Ovary (tissue), 9 donors: ENCODE results near the gene ANXA8L1. TPM values are rescaled to one million over a fixed set of nuclear protein-coding genes. Genes with fewer than 3 reads are reported as not detected.
"Not testable (repeated sequence)": the region's sequence is repeated elsewhere in the genome, so short reads cannot be mapped to it uniquely, and the experiment has no call there.

Experiments
- DNase-seq, 5 donors: peaks; one replicate each; pipeline ENCODE4 v3.0.0-alpha.2; 2019 to 2020
- H3K27ac ChIP-seq, 2 donors: fragments of 200-600 bp; one replicate each; pipeline versions ENCODE4 v1.5.1 to v1.8.0; 2019 to 2022
- H3K27me3 ChIP-seq: fragments of 200-600 bp; one replicate; pipeline ENCODE4 v1.8.0; 2022
- H3K36me3 ChIP-seq: fragments of 200-600 bp; sonication (generic); one replicate; pipeline ENCODE4 v1.5.1; 2019
- H3K4me1 ChIP-seq: one replicate; pipeline ENCODE4 v1.8.1; 2013; ENCODE audit warnings: mild to moderate bottlenecking, moderate library complexity; ENCODE audit not compliant: insufficient read depth
- H3K4me3 ChIP-seq: fragments of 200-600 bp; sonication (generic); one replicate; pipeline ENCODE4 v1.5.1; 2017
- H3K9me3 ChIP-seq, 2 donors: fragments of 200-600 bp in 1 of 2; sonication (generic) in 1 of 2; one replicate each; pipeline versions ENCODE4 v1.5.1 to v1.8.1; 2013 to 2019; ENCODE audit warnings: mild to moderate bottlenecking in 1 of 2, moderate library complexity in 1 of 2
- WGBS, 3 donors: extraction: QIAGEN DNeasy Blood & Tissue Kit in 1 of 3; methylation state at CpG; one replicate each; pipeline versions ENCODE4 v1.1.5 to v1.1.7; 2013 to 2017; 5-methylcytosine and 5-hydroxymethylcytosine counted together
- intact Hi-C, 4 donors: fragments of 100-400 bp; cut with DNase I; formaldehyde crosslinking; loops; one replicate each; pipeline versions ENCODE4 v1.11.0 to v1.15.1; 2022 to 2023
- polyA plus RNA-seq, 2 donors: library from polyadenylated mRNA; stranded (reverse); fragments of 200-250 nt in 1 of 2; fragments of 350-450 nt in 1 of 2; fragmentation: Illumina TruSeq in 1 of 2; extraction: RNeasy Lipid Tissue Mini Kit (QIAGEN cat#74804) in 1 of 2; gene quantifications; one replicate each; pipeline ENCODE4 v1.2.3, GENCODE V29; 2013 to 2014
- total RNA-seq, 7 donors: library from RNA; depleted of rRNA in 2 of 7; stranded (reverse); fragments of >200 nt in 2 of 7; fragmentation: NEBNext Ultra II Directional in 3 of 7; extraction: Animal tissue kit (Norgen Biotek cat#: 25700) in 3 of 7; gene quantifications; one replicate each; pipeline versions ENCODE4 v1.1.0 to v1.2.4, GENCODE V29; 2016 to 2023
- donor health status: DM: no; HTN: no; CAD: no; lungs with moderate emphysema.
- donor health status: DM: no; HTN: no; CAD: no.
- donor health status: Bipolar disorder and iron deficiency.
- donor health status: DM: yes; HTN: yes; CAD: no.
- donor health status: DM: no; HTN: no; CAD: no.
- donor health status: DM: yes; HTN: yes; CAD: no.

Gene ANXA8L1
- total and polyA plus RNA-seq, 9 donors: 0.69 to 29.9 (median 2.0) TPM; not detected in 3

DNA sequence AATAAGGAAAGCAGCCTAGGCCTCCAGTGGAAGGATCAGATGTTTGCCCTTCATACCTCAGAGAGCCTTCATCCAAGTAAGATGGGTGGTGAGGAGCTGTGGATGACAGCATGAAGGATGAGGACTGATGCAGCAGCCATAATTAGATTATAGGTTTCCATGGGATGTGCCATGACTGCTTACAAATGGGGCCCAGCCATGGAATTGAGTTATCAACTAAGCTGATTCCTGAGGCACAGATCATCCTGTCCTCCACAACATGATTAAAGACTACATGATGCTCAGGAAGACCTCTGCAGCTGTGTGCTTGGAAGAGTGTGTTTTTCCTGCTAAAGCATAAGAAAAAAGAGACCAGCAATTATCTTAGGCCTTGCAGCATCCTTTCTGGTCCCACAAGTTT, 35.5 kb downstream of the ANXA8L1 start:
- intact Hi-C loops, DNase-seq: not testable (repeated sequence)

DNA sequence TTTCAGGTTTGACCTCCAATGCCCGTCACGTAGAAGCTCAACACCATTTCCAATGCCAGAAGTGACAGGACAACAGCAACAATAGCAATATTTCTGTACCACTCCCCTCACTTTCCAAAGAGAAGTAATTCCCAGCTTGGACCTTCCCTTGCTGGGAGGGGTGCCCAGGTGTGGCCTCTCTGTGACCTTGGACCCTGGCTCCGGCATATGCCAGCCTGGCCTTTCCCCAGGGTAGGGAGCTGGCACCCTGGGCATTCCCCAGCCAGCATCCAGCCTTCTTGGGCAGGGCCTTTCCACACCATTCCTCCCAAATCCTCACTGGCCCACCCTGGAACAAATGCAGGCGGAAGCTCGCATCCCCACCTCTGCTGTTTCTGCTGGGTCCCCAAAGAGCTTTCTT, 37.1 kb downstream of the ANXA8L1 start:
- H3K27me3 ChIP-seq, H3K4me1 ChIP-seq, H3K4me3 ChIP-seq, intact Hi-C loops, DNase-seq, H3K9me3 ChIP-seq, H3K36me3 ChIP-seq, H3K27ac ChIP-seq: not testable (repeated sequence)
- WGBS, 3 donors: no CpG with 5 or more reads among the region's 5 CpGs

More for the DNA sequence above, 35.5 kb downstream of the ANXA8L1 start:
- not testable (repeated sequence) for H3K9me3 ChIP-seq, H3K36me3 ChIP-seq, H3K4me3 ChIP-seq, H3K4me1 ChIP-seq, H3K27ac ChIP-seq, H3K27me3 ChIP-seq

DNA sequence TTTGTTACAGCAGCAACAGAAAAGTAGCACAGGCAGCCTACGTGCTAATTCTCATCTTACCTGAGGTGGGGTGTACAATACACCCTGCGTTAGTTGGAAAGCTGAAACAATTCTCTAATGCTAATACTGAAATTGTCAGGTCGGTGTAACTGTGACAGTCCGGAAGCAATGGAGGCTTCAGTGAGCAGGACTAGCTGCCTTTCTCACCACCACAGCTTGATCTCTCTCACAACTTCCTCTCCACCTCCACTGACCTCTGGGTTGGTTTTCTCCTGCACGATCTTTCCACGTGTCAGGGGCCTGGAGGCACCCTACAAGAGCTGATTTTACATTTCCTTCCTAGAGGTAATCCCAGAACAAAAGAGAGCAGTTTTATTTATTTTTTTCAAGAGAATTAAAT, 39.7 kb downstream of the ANXA8L1 start:
- H3K27ac ChIP-seq, H3K27me3 ChIP-seq, DNase-seq, intact Hi-C loops, H3K36me3 ChIP-seq, H3K4me1 ChIP-seq, H3K4me3 ChIP-seq, H3K9me3 ChIP-seq: not testable (repeated sequence)
- WGBS, 3 donors: 89 to 100% (median 95%) methylated on average over 3 to 4 of the region's 6 CpGs

GRCh38 chr10:46418283-46418682, 42.7 kb downstream of the ANXA8L1 start:
- 60 to 85% (median 77%) methylated on average over 1 to 6 of the region's 7 CpGs for WGBS, 3 donors
- H3K4me3 ChIP-seq, intact Hi-C loops, DNase-seq, H3K36me3 ChIP-seq, H3K27me3 ChIP-seq, H3K4me1 ChIP-seq, H3K9me3 ChIP-seq, H3K27ac ChIP-seq: not testable (repeated sequence)

DNA sequence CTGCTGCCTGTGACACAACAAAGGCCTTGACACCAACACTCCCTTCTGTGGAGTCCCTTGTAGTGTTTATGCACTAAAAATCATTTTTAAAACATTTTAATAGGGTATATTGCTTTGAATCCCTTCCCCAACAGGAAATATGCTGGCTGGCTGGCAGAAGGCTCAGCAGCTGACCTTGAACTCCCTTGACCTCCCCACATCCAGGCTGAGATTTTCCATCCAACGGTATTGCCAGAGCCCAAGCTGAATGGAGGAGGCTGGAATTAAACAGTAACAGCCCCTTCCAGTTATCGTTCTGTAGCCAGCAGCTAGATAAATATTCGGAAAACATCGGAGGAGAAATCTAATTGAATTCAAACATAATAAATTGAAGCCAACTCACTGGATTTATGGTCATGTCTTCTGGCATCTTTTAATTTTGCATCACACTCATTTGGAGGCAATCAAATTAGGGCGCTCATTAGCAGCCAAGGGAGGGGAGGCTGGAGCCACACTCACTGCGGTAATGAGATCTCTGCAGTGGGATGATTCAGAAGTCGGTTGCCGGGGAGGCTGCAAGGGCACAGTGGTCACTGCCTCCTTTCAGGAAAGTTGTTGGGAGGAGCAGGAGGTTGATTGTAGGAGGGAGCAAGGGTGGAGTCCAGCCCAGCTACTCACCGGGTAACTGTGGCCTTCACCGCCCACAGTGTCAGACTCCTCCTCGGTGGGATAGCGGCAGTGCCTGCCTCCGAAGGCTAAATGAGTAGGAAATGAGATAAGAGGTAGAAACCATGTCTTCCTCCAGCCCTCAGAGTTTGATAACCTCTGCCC, 44.2 kb downstream of the ANXA8L1 start:
- H3K4me1 ChIP-seq, H3K36me3 ChIP-seq, H3K27ac ChIP-seq, DNase-seq, H3K4me3 ChIP-seq, intact Hi-C loops, H3K9me3 ChIP-seq, H3K27me3 ChIP-seq: not testable (repeated sequence)
- 0 to 3% (median 0%) methylated on average over 3 to 4 of the region's 13 CpGs for WGBS, 3 donors

GRCh38 chr10:46423550-46423949, 48.0 kb downstream of the ANXA8L1 start:
- DNase-seq, H3K36me3 ChIP-seq, H3K27ac ChIP-seq, H3K27me3 ChIP-seq, H3K9me3 ChIP-seq, H3K4me1 ChIP-seq, intact Hi-C loops, H3K4me3 ChIP-seq: not testable (repeated sequence)
- WGBS, 3 donors: no CpG with 5 or more reads among the region's 2 CpGs

DNA sequence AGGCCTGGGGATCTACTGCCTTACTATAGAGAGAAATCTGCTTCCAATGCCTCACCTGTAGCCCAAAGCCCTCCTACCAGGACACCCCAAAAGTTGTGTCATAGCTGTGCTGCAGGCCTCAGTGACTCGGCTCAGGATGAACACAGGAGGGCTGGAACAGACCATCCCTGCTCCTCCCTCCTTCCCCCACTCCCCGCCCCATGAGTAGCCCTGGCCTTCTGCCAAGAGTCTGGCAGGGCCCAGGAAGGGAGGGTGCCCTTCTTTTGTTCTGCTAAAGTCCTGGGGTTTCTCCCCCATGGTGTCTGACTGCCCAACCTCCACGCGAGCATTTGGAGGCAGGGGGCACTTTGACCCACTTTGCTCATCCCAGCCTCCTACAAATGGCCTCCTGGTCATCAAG, 65.4 kb downstream of the ANXA8L1 start:
- H3K27me3 ChIP-seq, H3K4me1 ChIP-seq, H3K36me3 ChIP-seq, intact Hi-C loops, H3K4me3 ChIP-seq, H3K9me3 ChIP-seq, H3K27ac ChIP-seq, DNase-seq: not testable (repeated sequence)
- no CpG with 5 or more reads among the region's 4 CpGs for WGBS, 3 donors

Other genes with a start within 250 kb of the ANXA8L1 start
- gene ANTXRL, start 88.8 kb upstream of the ANXA8L1 start, total RNA-seq: under 1 TPM in 1 of 7 donors, not detected in 6; 0.51 TPM
- gene ANTXRL, start 88.8 kb upstream of the ANXA8L1 start, polyA plus RNA-seq: not detected
- gene NPY4R, start 90.2 kb downstream of the ANXA8L1 start, total RNA-seq: under 1 TPM in 1 of 7 donors, not detected in 6; 0.20 TPM
- not detected for gene NPY4R, start 90.2 kb downstream of the ANXA8L1 start, polyA plus RNA-seq
- gene GPRIN2, start 180.9 kb downstream of the ANXA8L1 start, total RNA-seq: 1 to 10 TPM in 1 of 7 donors, under 1 TPM in 3, not detected in 3; 0.27 to 2.4 (median 0.78) TPM
- under 1 TPM in 1 of 2 donors, not detected in 1; 0.22 TPM for gene GPRIN2, start 180.9 kb downstream of the ANXA8L1 start, polyA plus RNA-seq
- gene SYT15, start 203.4 kb downstream of the ANXA8L1 start, total RNA-seq: 1 to 10 TPM in 6 of 7 donors, under 1 TPM in 1; 0.24 to 5.3 (median 3.2) TPM
- 1 to 10 TPM; 1.2 to 4.6 TPM for gene SYT15, start 203.4 kb downstream of the ANXA8L1 start, polyA plus RNA-seq